Endodermal cell (in vitro differentiated cells): ENCODE measurements around the gene ALOX15B. TPM values are rescaled to one million over a fixed set of nuclear protein-coding genes. Genes with fewer than 3 reads are reported as not detected.
A peak's percentile ranks its signal among the peaks of the same experiment; 100 is the strongest.

ENCODE experiments used
- DNase-seq: peaks from one replicate; pipeline ENCODE4 v3.0.0-alpha.2; 2017
- H3K27ac ChIP-seq: 2 replicates; pipeline ENCODE4 v1.5.1; 2013; ENCODE audit warnings: mild to moderate bottlenecking, low read depth, low read length, moderate library complexity
- H3K27me3 ChIP-seq: 2 replicates; pipeline ENCODE4 v1.6.1; 2013; ENCODE audit warnings: mild to moderate bottlenecking, low read length, moderate library complexity; ENCODE audit not compliant: insufficient read depth, control insufficient read depth, poor library complexity, severe bottlenecking
- H3K36me3 ChIP-seq: 2 replicates; pipeline ENCODE4 v1.7.0; 2013; ENCODE audit warnings: mild to moderate bottlenecking, low read length, moderate library complexity; ENCODE audit not compliant: control insufficient read depth, insufficient read depth
- H3K4me1 ChIP-seq: one replicate; pipeline ENCODE4 v1.7.0; 2013; ENCODE audit warnings: low read length; ENCODE audit not compliant: control insufficient read depth, insufficient read depth
- H3K4me3 ChIP-seq: 2 replicates; pipeline ENCODE4 v1.5.1; 2013; ENCODE audit warnings: mild to moderate bottlenecking, low read length, moderate library complexity
- H3K9ac ChIP-seq: 2 replicates; pipeline ENCODE4 v1.6.1; 2013; ENCODE audit warnings: mild to moderate bottlenecking, low read length, moderate library complexity; ENCODE audit not compliant: poor library complexity, severe bottlenecking; ENCODE audit errors: extremely low read depth
- H3K9me3 ChIP-seq: 2 replicates; pipeline ENCODE4 v1.6.1; 2013; ENCODE audit warnings: mild to moderate bottlenecking, low read length, moderate library complexity; ENCODE audit not compliant: control insufficient read depth
- H3K27ac Mint-ChIP-seq: 2 replicates; pipeline ENCODE4 v1.8.0; 2020; ENCODE audit warnings: mixed read lengths
- H3K27me3 Mint-ChIP-seq: 2 replicates; pipeline ENCODE4 v1.8.0; 2021; ENCODE audit warnings: mild to moderate bottlenecking, mixed read lengths; ENCODE audit not compliant: insufficient read depth
- H3K36me3 Mint-ChIP-seq: 2 replicates; pipeline ENCODE4 v1.8.0; 2020; ENCODE audit warnings: low read depth, mixed read lengths
- H3K4me1 Mint-ChIP-seq: 2 replicates; pipeline ENCODE4 v1.8.0; 2020; ENCODE audit warnings: mixed read lengths
- H3K4me3 Mint-ChIP-seq: 2 replicates; pipeline ENCODE4 v1.8.0; 2020; ENCODE audit warnings: mild to moderate bottlenecking, moderate library complexity, mixed read lengths
- H3K9me3 Mint-ChIP-seq: 2 replicates; pipeline ENCODE4 v1.8.0; 2020; ENCODE audit warnings: mild to moderate bottlenecking, mixed read lengths
- CTCF ChIP-seq: fragments of 200-600 bp; sonication (generic); conservative IDR thresholded peaks from 2 replicates; pipeline ENCODE4 v1.5.0; 2021; ENCODE audit warnings: antibody characterized with exemption, mild to moderate bottlenecking
- WGBS, 2 experiments: methylation state at CpG; one replicate each; pipeline versions ENCODE4 v1.1.5 to v1.1.7; 2013; ENCODE audit warnings: missing lambda C conversion rate in 2 of 2, mixed read lengths in 1 of 2; ENCODE audit not compliant: insufficient coverage in 1 of 2, insufficient read length in 1 of 2; 5-methylcytosine and 5-hydroxymethylcytosine counted together
- total RNA-seq, 2 donors: library from RNA; stranded (reverse); fragmentation: NEBNext Ultra II Directional in 1 of 2; extraction: Animal tissue kit (Norgen Biotek cat#: 25700) in 1 of 2; gene quantifications; 2 replicates in 1 of 2; 3 replicates in 1 of 2; pipeline ENCODE4 v1.2.1, GENCODE V29; 2021

The ALOX15B gene
- total RNA-seq, 2 donors from 2014 or later: not detected

GRCh38 chr17:8072729-8073461 is 34.0 kb downstream of the ALOX15B start:
- WGBS, 2 experiments: 11 to 15% methylated on average over 13 to 40 of the region's 40 CpGs
- Histone ChIP-seq H3K4me3 (no peak overlapping the region), H3K9ac (no peak overlapping the region), H3K4me1 (peaks cover 11% of the 10 kb centered on the region), H3K9me3 (no peaks in the 10 kb centered on the region), H3K27me3 (peaks cover 77% of the 10 kb centered on the region), H3K27ac (no peak overlapping the region), H3K36me3 (no peaks in the 10 kb centered on the region)
- Mint-ChIP-seq H3K27ac (no peak overlapping the region), H3K9me3 (no peaks in the 10 kb centered on the region), H3K4me1 (peaks cover 44% of the 10 kb centered on the region), H3K36me3 (no peaks in the 10 kb centered on the region), H3K27me3 (peaks cover 76% of the 10 kb centered on the region), H3K4me3 (peak overlapping the region; percentile 48)
- TF ChIP-seq CTCF: no peak
- DNase-seq: peak; percentile 76

GRCh38 chr17:8073627-8074484 is 35.0 kb downstream of the ALOX15B start:
- peaks cover 85% of the 10 kb centered on the region for H3K27me3 Mint-ChIP-seq
- Histone ChIP-seq H3K36me3 (no peaks in the 10 kb centered on the region), H3K9me3 (no peaks in the 10 kb centered on the region), H3K4me3 (no peak overlapping the region), H3K27me3 (peaks cover 84% of the 10 kb centered on the region), H3K9ac (no peak overlapping the region), H3K27ac (no peak overlapping the region), H3K4me1 (peaks cover 7% of the 10 kb centered on the region)
- peaks cover 35% of the 10 kb centered on the region for H3K4me1 Mint-ChIP-seq
- H3K9me3 Mint-ChIP-seq: no peaks in the 10 kb centered on the region
- H3K36me3 Mint-ChIP-seq: no peaks in the 10 kb centered on the region
- 10 to 18% methylated on average over 19 to 28 of the region's 28 CpGs for WGBS, 2 experiments
- DNase-seq: peak; percentile 97
- peak overlapping the region; percentile 48 for H3K4me3 Mint-ChIP-seq
- TF ChIP-seq CTCF: peak; percentile 97
- H3K27ac Mint-ChIP-seq: no peak overlapping the region

DNA sequence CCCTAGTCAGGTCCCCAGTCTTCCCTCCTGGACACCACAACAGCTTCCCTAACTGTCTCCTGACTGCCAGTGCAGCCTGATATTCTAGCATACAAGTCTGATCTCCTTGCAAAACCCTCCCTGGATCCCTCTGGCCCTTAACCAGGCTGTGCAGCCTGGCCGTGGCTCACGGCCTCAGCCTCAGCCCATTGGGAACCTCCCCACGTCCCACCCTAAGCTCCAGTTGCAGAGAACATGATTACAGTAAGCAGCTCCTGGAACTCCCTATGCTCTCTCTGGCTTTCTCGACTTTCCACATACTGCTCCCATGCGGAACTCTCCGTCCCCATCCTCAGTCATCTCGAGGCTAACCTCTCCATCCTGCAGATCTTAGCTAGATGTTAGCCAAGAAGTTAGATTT is 35.7 kb downstream of the ALOX15B start:
- DNase-seq: peak; percentile 43
- Histone ChIP-seq H3K9ac (no peak overlapping the region), H3K4me3 (no peak overlapping the region), H3K27me3 (peaks cover 91% of the 10 kb centered on the region), H3K4me1 (peaks cover 2% of the 10 kb centered on the region), H3K9me3 (no peaks in the 10 kb centered on the region), H3K36me3 (no peaks in the 10 kb centered on the region), H3K27ac (no peak overlapping the region)
- peaks cover 90% of the 10 kb centered on the region for H3K27me3 Mint-ChIP-seq
- H3K36me3 Mint-ChIP-seq: no peaks in the 10 kb centered on the region
- H3K27ac Mint-ChIP-seq: no peak overlapping the region
- peaks cover 28% of the 10 kb centered on the region for H3K4me1 Mint-ChIP-seq
- TF ChIP-seq CTCF: no peak
- WGBS, 2 experiments: 65 to 77% methylated on average over 4 to 7 of the region's 7 CpGs
- no peak overlapping the region for H3K4me3 Mint-ChIP-seq
- H3K9me3 Mint-ChIP-seq: peaks cover 2% of the 10 kb centered on the region
